ENCODE measurements around the gene NTN1. TPM values are rescaled to one million over a fixed set of nuclear protein-coding genes. Genes with fewer than 3 reads are reported as not detected.

The NTN1 gene
- total RNA-seq, 2 donors from 2014 or later: 17.0 to 40.4 TPM

DNA sequence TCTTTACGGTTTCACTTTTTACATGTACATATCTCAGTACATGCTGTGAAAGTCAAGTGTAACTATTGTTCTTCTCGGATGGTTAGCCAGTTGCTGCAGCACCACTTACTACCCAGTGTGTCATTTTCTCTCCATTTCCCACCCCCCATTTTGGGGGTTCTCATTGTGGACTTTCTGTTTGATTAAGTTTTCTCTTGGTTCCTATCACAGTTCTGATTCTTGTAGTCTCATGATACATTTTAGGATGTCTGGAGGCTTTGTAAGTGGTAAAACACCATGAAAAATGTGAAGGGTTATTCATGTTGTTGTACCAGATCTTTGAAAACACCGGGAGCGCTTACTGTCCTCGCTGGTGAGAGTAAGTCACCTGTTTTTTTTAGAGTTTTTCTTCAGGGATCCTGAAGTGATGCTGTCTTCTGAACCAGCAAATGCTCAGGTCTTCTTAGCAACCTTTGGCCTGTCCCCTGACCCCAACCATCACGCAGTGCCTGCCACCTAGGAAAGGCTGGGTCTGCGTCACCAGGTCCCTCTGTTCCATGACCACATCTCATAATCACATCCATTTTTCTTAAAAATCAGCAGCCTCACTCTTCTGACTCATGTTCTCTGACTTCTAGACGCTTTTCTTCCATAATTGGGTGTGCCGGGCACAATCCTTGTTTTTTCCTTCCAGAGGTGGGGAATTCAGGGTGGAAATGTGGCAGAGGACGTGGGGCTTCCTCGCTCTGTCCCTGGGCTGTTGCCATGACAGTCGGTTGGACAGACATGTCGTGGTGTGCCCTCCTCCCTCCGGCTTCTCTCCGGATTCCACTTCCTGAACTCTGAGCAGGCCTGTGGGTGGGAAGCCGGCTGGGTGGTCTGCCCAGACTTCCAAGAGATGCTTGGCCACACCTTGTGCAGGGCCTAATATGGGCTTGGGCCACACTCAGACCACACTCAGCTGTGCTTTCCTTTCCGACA lies 102.6 kb downstream of the NTN1 start:
- Histone ChIP-seq H3K27ac (ENCODE audit: low read depth, low read length) (no peak overlapping the region), H3K27me3 (ENCODE audit: control insufficient read depth, insufficient read depth, low read length, poor library complexity, severe bottlenecking) (no peaks in the 10 kb centered on the region), H3K9ac (ENCODE audit: extremely low read depth, low read length, poor library complexity, severe bottlenecking) (no peak overlapping the region), H3K4me3 (ENCODE audit: low read length) (no peak overlapping the region), H3K36me3 (ENCODE audit: control insufficient read depth, insufficient read depth, low read length) (no peaks in the 10 kb centered on the region), H3K4me1 (ENCODE audit: control insufficient read depth, insufficient read depth, low read length) (peaks cover 3% of the 10 kb centered on the region), H3K9me3 (ENCODE audit: control insufficient read depth, low read length) (no peaks in the 10 kb centered on the region)
- H3K4me1 Mint-ChIP-seq: peaks cover 14% of the 10 kb centered on the region
- H3K27ac Mint-ChIP-seq: no peak overlapping the region
- TF ChIP-seq, protein P1, sequence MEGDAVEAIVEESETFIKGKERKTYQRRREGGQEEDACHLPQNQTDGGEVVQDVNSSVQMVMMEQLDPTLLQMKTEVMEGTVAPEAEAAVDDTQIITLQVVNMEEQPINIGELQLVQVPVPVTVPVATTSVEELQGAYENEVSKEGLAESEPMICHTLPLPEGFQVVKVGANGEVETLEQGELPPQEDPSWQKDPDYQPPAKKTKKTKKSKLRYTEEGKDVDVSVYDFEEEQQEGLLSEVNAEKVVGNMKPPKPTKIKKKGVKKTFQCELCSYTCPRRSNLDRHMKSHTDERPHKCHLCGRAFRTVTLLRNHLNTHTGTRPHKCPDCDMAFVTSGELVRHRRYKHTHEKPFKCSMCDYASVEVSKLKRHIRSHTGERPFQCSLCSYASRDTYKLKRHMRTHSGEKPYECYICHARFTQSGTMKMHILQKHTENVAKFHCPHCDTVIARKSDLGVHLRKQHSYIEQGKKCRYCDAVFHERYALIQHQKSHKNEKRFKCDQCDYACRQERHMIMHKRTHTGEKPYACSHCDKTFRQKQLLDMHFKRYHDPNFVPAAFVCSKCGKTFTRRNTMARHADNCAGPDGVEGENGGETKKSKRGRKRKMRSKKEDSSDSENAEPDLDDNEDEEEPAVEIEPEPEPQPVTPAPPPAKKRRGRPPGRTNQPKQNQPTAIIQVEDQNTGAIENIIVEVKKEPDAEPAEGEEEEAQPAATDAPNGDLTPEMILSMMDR (conservative IDR thresholded peaks at IDR 0.05): no peak
- no peak overlapping the region for H3K4me3 Mint-ChIP-seq
- WGBS, 2 experiments (ENCODE audit: insufficient coverage in 1 of 2, insufficient read length in 1 of 2): 85 to 87% methylated on average over 16 to 17 of the region's 17 CpGs
- H3K27me3 Mint-ChIP-seq (ENCODE audit: insufficient read depth): no peaks in the 10 kb centered on the region
- no peaks in the 10 kb centered on the region for H3K36me3 Mint-ChIP-seq (ENCODE audit: low read depth)
- H3K9me3 Mint-ChIP-seq: peaks cover under 1% of the 10 kb centered on the region
- DNase-seq: no peak

DNA sequence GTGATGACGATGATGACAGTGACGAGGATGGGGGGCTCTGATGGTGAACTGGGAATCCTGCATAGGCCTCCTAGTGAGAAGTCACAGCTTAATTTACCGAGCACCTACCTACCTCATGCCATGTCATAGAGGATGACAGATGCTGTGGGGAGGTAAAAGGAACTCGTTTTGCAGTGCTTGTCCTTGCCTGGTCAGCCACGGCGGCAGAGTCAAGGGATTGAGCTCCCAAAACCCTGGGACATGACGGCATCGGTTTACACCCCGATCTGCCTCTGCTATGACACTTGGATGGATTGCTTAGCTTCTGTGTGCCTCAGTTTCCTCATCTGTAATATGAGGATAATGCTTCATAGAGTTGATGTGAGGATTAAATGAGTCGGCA lies 103.2 kb downstream of the NTN1 start:
- Mint-ChIP-seq H3K4me3 (no peak overlapping the region), H3K4me1 (peaks cover 15% of the 10 kb centered on the region), H3K9me3 (no peaks in the 10 kb centered on the region), H3K27me3 (ENCODE audit: insufficient read depth) (no peaks in the 10 kb centered on the region), H3K36me3 (ENCODE audit: low read depth) (no peaks in the 10 kb centered on the region), H3K27ac (no peak overlapping the region)
- no peak overlapping the region for H3K9ac ChIP-seq (ENCODE audit: extremely low read depth, low read length, poor library complexity, severe bottlenecking)
- no peak for DNase-seq
- no peaks in the 10 kb centered on the region for H3K36me3 ChIP-seq (ENCODE audit: control insufficient read depth, insufficient read depth, low read length)
- WGBS, 2 experiments (ENCODE audit: insufficient coverage in 1 of 2, insufficient read length in 1 of 2): 88 to 97% methylated on average over 10 of the region's 10 CpGs
- TF ChIP-seq, protein P1 (conservative IDR thresholded peaks at IDR 0.05): no peak
- H3K9me3 ChIP-seq (ENCODE audit: control insufficient read depth, low read length): no peaks in the 10 kb centered on the region
- no peak overlapping the region for H3K27ac ChIP-seq (ENCODE audit: low read depth, low read length)
- H3K27me3 ChIP-seq (ENCODE audit: control insufficient read depth, insufficient read depth, low read length, poor library complexity, severe bottlenecking): no peaks in the 10 kb centered on the region
- H3K4me1 ChIP-seq (ENCODE audit: control insufficient read depth, insufficient read depth, low read length): peaks cover 3% of the 10 kb centered on the region
- no peak overlapping the region for H3K4me3 ChIP-seq (ENCODE audit: low read length)

DNA sequence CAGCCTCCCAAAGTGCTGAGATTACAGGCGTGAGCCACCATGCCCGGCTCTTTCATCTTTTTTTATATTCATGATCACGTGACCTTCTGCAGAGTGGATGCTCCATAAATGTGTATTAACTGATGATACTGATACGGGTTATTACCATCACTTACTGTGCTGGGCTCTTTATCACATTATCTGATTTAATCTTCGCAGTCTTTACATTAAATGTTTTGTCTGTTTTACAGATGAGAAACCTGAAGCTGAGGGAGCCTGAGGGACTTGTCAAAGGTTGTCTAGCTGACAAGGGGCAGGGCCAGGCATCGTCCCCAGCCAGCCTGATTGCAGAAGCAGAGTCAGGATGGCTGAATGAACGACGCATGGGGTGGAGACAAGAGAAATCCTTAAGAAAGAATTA lies 104.4 kb downstream of the NTN1 start:
- Mint-ChIP-seq H3K27me3 (ENCODE audit: insufficient read depth) (no peaks in the 10 kb centered on the region), H3K9me3 (no peaks in the 10 kb centered on the region), H3K4me1 (peaks cover 26% of the 10 kb centered on the region), H3K27ac (no peak overlapping the region), H3K36me3 (ENCODE audit: low read depth) (no peaks in the 10 kb centered on the region), H3K4me3 (no peak overlapping the region)
- H3K4me3 ChIP-seq (ENCODE audit: low read length): no peak overlapping the region
- H3K4me1 ChIP-seq (ENCODE audit: control insufficient read depth, insufficient read depth, low read length): peaks cover 3% of the 10 kb centered on the region
- TF ChIP-seq, protein P1 (conservative IDR thresholded peaks at IDR 0.05): no peak
- no peak overlapping the region for H3K9ac ChIP-seq (ENCODE audit: extremely low read depth, low read length, poor library complexity, severe bottlenecking)
- no peak overlapping the region for H3K27ac ChIP-seq (ENCODE audit: low read depth, low read length)
- no peaks in the 10 kb centered on the region for H3K9me3 ChIP-seq (ENCODE audit: control insufficient read depth, low read length)
- H3K36me3 ChIP-seq (ENCODE audit: control insufficient read depth, insufficient read depth, low read length): no peaks in the 10 kb centered on the region
- H3K27me3 ChIP-seq (ENCODE audit: control insufficient read depth, insufficient read depth, low read length, poor library complexity, severe bottlenecking): no peaks in the 10 kb centered on the region
- WGBS, 2 experiments (ENCODE audit: insufficient coverage in 1 of 2, insufficient read length in 1 of 2): 88 to 89% methylated on average over 6 to 8 of the region's 8 CpGs
- DNase-seq: no peak
